ENCODE results near the gene KREMEN1. TPM values are rescaled to one million over a fixed set of nuclear protein-coding genes. Genes with fewer than 3 reads are reported as not detected.

KREMEN1 gene
- total and polyA plus RNA-seq, 10 of the 15 experiments (the other 5 are each of a cell fraction or from before 2014, with no cell fraction given), result 0.10 to 2.5 (median 0.20) TPM; not detected in 1

GRCh38 chr22:29190051-29190450 is 117.2 kb downstream of the KREMEN1 start (continued):
- TF ChIP-seq HSF1 (IDR thresholded peaks at IDR 0.05; ENCODE audit: low read depth, low read length) (no peak), MYC (IDR thresholded peaks at IDR 0.05; ENCODE audit: insufficient read depth, insufficient read length, insufficient replicate concordance, low read length, severe bottlenecking) (no peak), EGR1 (IDR thresholded peaks at IDR 0.05; ENCODE audit: borderline replicate concordance in 1 of 2, low read depth in 2 of 2, low read length in 2 of 2) (no peak), ZNF274 (IDR thresholded peaks at IDR 0.05; ENCODE audit: insufficient read depth, insufficient read length) (no peak), BRCA1 (IDR thresholded peaks at IDR 0.05; ENCODE audit: low read depth, low read length) (no peak), PAX5 (IDR thresholded peaks at IDR 0.05; ENCODE audit: borderline replicate concordance, low read depth, low read length) (no peak), MLLT1 (IDR thresholded peaks at IDR 0.05) (no peak), PRDM15 (CRISPR knock-in tag; IDR thresholded peaks at IDR 0.05) (no peak), ZNF217 (IDR thresholded peaks at IDR 0.05) (no peak)
